Measurements from ENCODE around the gene ANKIB1. TPM values are rescaled to one million over a fixed set of nuclear protein-coding genes. Genes with fewer than 3 reads are reported as not detected.

ANKIB1 gene
- total and polyA plus RNA-seq, 4 donors: 12.0 to 75.1 (median 44.0) TPM

- Histone ChIP-seq H3K4me1 (ENCODE audit: control insufficient read depth in 1 of 2, insufficient read depth in 2 of 2, low read length in 2 of 2) (peaks cover 0 to 2% of the 10 kb centered on the region in 2 donors), H3K9me3 (ENCODE audit: control insufficient read depth, low read length) (no peaks in the 10 kb centered on the region), H3K27me3 (ENCODE audit: control insufficient read depth in 1 of 2, insufficient read depth in 2 of 2, low read length in 1 of 2) (no peaks in the 10 kb centered on the region), H3K27ac (ENCODE audit: low read depth in 1 of 2, low read length in 2 of 2) (no peak overlapping the region), H3K36me3 (ENCODE audit: control insufficient read depth in 1 of 2, insufficient read depth in 2 of 2, low read length in 1 of 2) (no peaks in the 10 kb centered on the region), H3K4me3 (ENCODE audit: low read length in 2 of 2) (no peak overlapping the region)
- DNase-seq (no peak), ATAC-seq (ENCODE audit: low FRiP score) (no peak)
- WGBS, 2 donors: 2 to 7% methylated on average over 1 of the region's 1 CpG
- intact Hi-C loops (cut with DNase I): loop anchor here in 1 of 2 donors (5.0 kb wide), 1 partner anchor 48 kb away; the partner anchor contains the start of genes ANKIB1 and KRIT1
Measured at GRCh38 chr7:92295391-92295790, 49.6 kb downstream of the ANKIB1 start.

- intact Hi-C loops (cut with DNase I): loop anchor here in 1 of 2 donors (5.0 kb wide), 1 partner anchor 49 kb away; the partner anchor contains the start of genes ANKIB1 and KRIT1
- no peak overlapping the region for H3K4me3 ChIP-seq (ENCODE audit: low read length in 2 of 2)
- H3K9me3 ChIP-seq (ENCODE audit: control insufficient read depth, low read length): no peaks in the 10 kb centered on the region
- WGBS, 2 donors: 78 to 80% methylated on average over 3 of the region's 3 CpGs
- H3K36me3 ChIP-seq (ENCODE audit: control insufficient read depth in 1 of 2, insufficient read depth in 2 of 2, low read length in 1 of 2): no peaks in the 10 kb centered on the region
- H3K4me1 ChIP-seq (ENCODE audit: control insufficient read depth in 1 of 2, insufficient read depth in 2 of 2, low read length in 2 of 2): peaks cover 0 to 2% of the 10 kb centered on the region in 2 donors
- H3K27ac ChIP-seq (ENCODE audit: low read depth in 1 of 2, low read length in 2 of 2): peak overlapping the region in 1 of 2 donors; percentile 36
- no peaks in the 10 kb centered on the region for H3K27me3 ChIP-seq (ENCODE audit: control insufficient read depth in 1 of 2, insufficient read depth in 2 of 2, low read length in 1 of 2)
- ATAC-seq (ENCODE audit: low FRiP score) (no peak), DNase-seq (no peak)
Measured at GRCh38 chr7:92296235-92296634, 50.5 kb downstream of the ANKIB1 start.

GRCh38 chr7:92296880-92297445, 51.2 kb downstream of the ANKIB1 start:
- WGBS, 2 donors: 94 to 98% methylated on average over 3 of the region's 3 CpGs
- ATAC-seq (ENCODE audit: low FRiP score) (no peak), DNase-seq (no peak)
- Histone ChIP-seq H3K4me1 (ENCODE audit: control insufficient read depth in 1 of 2, insufficient read depth in 2 of 2, low read length in 2 of 2) (peaks cover 0 to 2% of the 10 kb centered on the region in 2 donors), H3K36me3 (ENCODE audit: control insufficient read depth in 1 of 2, insufficient read depth in 2 of 2, low read length in 1 of 2) (no peaks in the 10 kb centered on the region), H3K27ac (ENCODE audit: low read depth in 1 of 2, low read length in 2 of 2) (no peak overlapping the region), H3K4me3 (ENCODE audit: low read length in 2 of 2) (no peak overlapping the region), H3K9me3 (ENCODE audit: control insufficient read depth, low read length) (no peaks in the 10 kb centered on the region), H3K27me3 (ENCODE audit: control insufficient read depth in 1 of 2, insufficient read depth in 2 of 2, low read length in 1 of 2) (no peaks in the 10 kb centered on the region)
- intact Hi-C loops (cut with DNase I): loop anchor here in 1 of 2 donors (5.0 kb wide), 1 partner anchor 50 kb away; the partner anchor contains the start of genes ANKIB1 and KRIT1

GRCh38 chr7:92297736-92298135, 52.0 kb downstream of the ANKIB1 start:
- Histone ChIP-seq H3K36me3 (ENCODE audit: control insufficient read depth in 1 of 2, insufficient read depth in 2 of 2, low read length in 1 of 2) (no peaks in the 10 kb centered on the region), H3K27ac (ENCODE audit: low read depth in 1 of 2, low read length in 2 of 2) (no peak overlapping the region), H3K27me3 (ENCODE audit: control insufficient read depth in 1 of 2, insufficient read depth in 2 of 2, low read length in 1 of 2) (no peaks in the 10 kb centered on the region), H3K4me1 (ENCODE audit: control insufficient read depth in 1 of 2, insufficient read depth in 2 of 2, low read length in 2 of 2) (peaks cover 0 to 2% of the 10 kb centered on the region in 2 donors), H3K4me3 (ENCODE audit: low read length in 2 of 2) (no peak overlapping the region), H3K9me3 (ENCODE audit: control insufficient read depth, low read length) (no peaks in the 10 kb centered on the region)
- DNase-seq (no peak), ATAC-seq (ENCODE audit: low FRiP score) (no peak)
- intact Hi-C loops (cut with DNase I): loop anchor here in 1 of 2 donors (5.0 kb wide), 1 partner anchor 50 kb away; the partner anchor contains the start of genes ANKIB1 and KRIT1
- 81 to 83% methylated on average over 1 of the region's 1 CpG for WGBS, 2 donors

GRCh38 chr7:92303761-92304160, 58.0 kb downstream of the ANKIB1 start:
- DNase-seq (no peak), ATAC-seq (ENCODE audit: low FRiP score) (no peak)
- Histone ChIP-seq H3K36me3 (ENCODE audit: control insufficient read depth in 1 of 2, insufficient read depth in 2 of 2, low read length in 1 of 2) (no peaks in the 10 kb centered on the region), H3K9me3 (ENCODE audit: control insufficient read depth, low read length) (no peaks in the 10 kb centered on the region), H3K27me3 (ENCODE audit: control insufficient read depth in 1 of 2, insufficient read depth in 2 of 2, low read length in 1 of 2) (no peaks in the 10 kb centered on the region), H3K4me1 (ENCODE audit: control insufficient read depth in 1 of 2, insufficient read depth in 2 of 2, low read length in 2 of 2) (no peaks in the 10 kb centered on the region), H3K27ac (ENCODE audit: low read depth in 1 of 2, low read length in 2 of 2) (no peak overlapping the region), H3K4me3 (ENCODE audit: low read length in 2 of 2) (no peak overlapping the region)
- intact Hi-C loops (cut with DNase I): no loop called here
- 85 to 87% methylated on average over 2 of the region's 2 CpGs for WGBS, 2 donors

GRCh38 chr7:92304406-92304893, 58.7 kb downstream of the ANKIB1 start:
- 93 to 95% methylated on average over 2 of the region's 2 CpGs for WGBS, 2 donors
- Histone ChIP-seq H3K4me3 (ENCODE audit: low read length in 2 of 2) (no peak overlapping the region), H3K36me3 (ENCODE audit: control insufficient read depth in 1 of 2, insufficient read depth in 2 of 2, low read length in 1 of 2) (no peaks in the 10 kb centered on the region), H3K27ac (ENCODE audit: low read depth in 1 of 2, low read length in 2 of 2) (no peak overlapping the region), H3K27me3 (ENCODE audit: control insufficient read depth in 1 of 2, insufficient read depth in 2 of 2, low read length in 1 of 2) (no peaks in the 10 kb centered on the region), H3K4me1 (ENCODE audit: control insufficient read depth in 1 of 2, insufficient read depth in 2 of 2, low read length in 2 of 2) (no peaks in the 10 kb centered on the region), H3K9me3 (ENCODE audit: control insufficient read depth, low read length) (no peaks in the 10 kb centered on the region)
- intact Hi-C loops (cut with DNase I): no loop called here
- DNase-seq (no peak), ATAC-seq (ENCODE audit: low FRiP score) (no peak)

GRCh38 chr7:92306153-92306552, 60.4 kb downstream of the ANKIB1 start:
- intact Hi-C loops (cut with DNase I): no loop called here
- H3K27me3 ChIP-seq (ENCODE audit: control insufficient read depth in 1 of 2, insufficient read depth in 2 of 2, low read length in 1 of 2): no peaks in the 10 kb centered on the region
- no peaks in the 10 kb centered on the region for H3K36me3 ChIP-seq (ENCODE audit: control insufficient read depth in 1 of 2, insufficient read depth in 2 of 2, low read length in 1 of 2)
- DNase-seq (no peak), ATAC-seq (ENCODE audit: low FRiP score) (no peak)
- WGBS, 2 donors: 97 to 98% methylated on average over 2 of the region's 2 CpGs
- H3K4me3 ChIP-seq (ENCODE audit: low read length in 2 of 2): no peak overlapping the region
- H3K4me1 ChIP-seq (ENCODE audit: control insufficient read depth in 1 of 2, insufficient read depth in 2 of 2, low read length in 2 of 2): no peaks in the 10 kb centered on the region
- H3K9me3 ChIP-seq (ENCODE audit: control insufficient read depth, low read length): no peaks in the 10 kb centered on the region
- no peak overlapping the region for H3K27ac ChIP-seq (ENCODE audit: low read depth in 1 of 2, low read length in 2 of 2)

- 87 to 92% methylated on average over 3 of the region's 3 CpGs for WGBS, 2 donors
Measured at GRCh38 chr7:92313055-92313454, 67.3 kb downstream of the ANKIB1 start.

GRCh38 chr7:92319243-92319642, 73.5 kb downstream of the ANKIB1 start:
- ATAC-seq (ENCODE audit: low FRiP score): no peak
- Histone ChIP-seq H3K4me3 (ENCODE audit: low read length in 2 of 2) (no peak overlapping the region), H3K27me3 (ENCODE audit: control insufficient read depth in 1 of 2, insufficient read depth in 2 of 2, low read length in 1 of 2) (no peaks in the 10 kb centered on the region), H3K36me3 (ENCODE audit: control insufficient read depth in 1 of 2, insufficient read depth in 2 of 2, low read length in 1 of 2) (no peaks in the 10 kb centered on the region), H3K27ac (ENCODE audit: low read depth in 1 of 2, low read length in 2 of 2) (no peak overlapping the region), H3K9me3 (ENCODE audit: control insufficient read depth, low read length) (no peaks in the 10 kb centered on the region), H3K4me1 (ENCODE audit: control insufficient read depth in 1 of 2, insufficient read depth in 2 of 2, low read length in 2 of 2) (no peaks in the 10 kb centered on the region)
- 79 to 87% methylated on average over 3 of the region's 3 CpGs for WGBS, 2 donors
- no peak for DNase-seq
- intact Hi-C loops (cut with DNase I): loop anchor here in 1 of 2 donors (5.0 kb wide), 1 partner anchor 357 kb away; no protein-coding TSS in a partner anchor

More at GRCh38 chr7:92313055-92313454, 67.3 kb downstream of the ANKIB1 start:
- Histone ChIP-seq H3K9me3 (ENCODE audit: control insufficient read depth, low read length) (no peaks in the 10 kb centered on the region), H3K36me3 (ENCODE audit: control insufficient read depth in 1 of 2, insufficient read depth in 2 of 2, low read length in 1 of 2) (no peaks in the 10 kb centered on the region), H3K4me3 (ENCODE audit: low read length in 2 of 2) (no peak overlapping the region), H3K4me1 (ENCODE audit: control insufficient read depth in 1 of 2, insufficient read depth in 2 of 2, low read length in 2 of 2) (no peaks in the 10 kb centered on the region), H3K27ac (ENCODE audit: low read depth in 1 of 2, low read length in 2 of 2) (no peak overlapping the region), H3K27me3 (ENCODE audit: control insufficient read depth in 1 of 2, insufficient read depth in 2 of 2, low read length in 1 of 2) (no peaks in the 10 kb centered on the region)
- DNase-seq (no peak), ATAC-seq (ENCODE audit: low FRiP score) (no peak)
- intact Hi-C loops (cut with DNase I): no loop called here

Data from aorta (tissue), 5 donors.